Measurements from ENCODE around the gene SIX6.

- TF ChIP-seq CTCF (IDR thresholded peaks at IDR 0.05; ENCODE audit: insufficient read depth, low read depth, low read length) (no peak), EZH2 (IDR thresholded peaks at IDR 0.05; ENCODE audit: insufficient read depth, low read length) (peak; percentile 88)
These were observed 1.7 kb upstream of the SIX6 start for GRCh38 chr14:60506985-60507829.

Data from astrocyte (in vitro differentiated cells and primary cell).